GM18526 (cell line): ENCODE data around the gene ASPG.

Source experiments
- POLR2A ChIP-seq: IDR thresholded peaks from 3 replicates; pipeline ENCODE4 v1.6.1; 2011; ENCODE audit not compliant: insufficient read length; ENCODE audit errors: extremely low read depth

The ASPG gene

GRCh38 chr14:104064003-104064402, 21.5 kb upstream of the ASPG start:
- no peak for TF ChIP-seq POLR2A

GRCh38 chr14:104066279-104066678, 19.2 kb upstream of the ASPG start:
- no peak for TF ChIP-seq POLR2A

GRCh38 chr14:104066719-104067295, 18.7 kb upstream of the ASPG start:
- no peak for TF ChIP-seq POLR2A

GRCh38 chr14:104069541-104069940, 16.0 kb upstream of the ASPG start:
- TF ChIP-seq POLR2A: no peak

- TF ChIP-seq POLR2A: no peak
These were observed 12.9 kb upstream of the ASPG start for GRCh38 chr14:104072586-104072985.

GRCh38 chr14:104073764-104074163, 11.7 kb upstream of the ASPG start:
- no peak for TF ChIP-seq POLR2A

- no peak for TF ChIP-seq POLR2A
These were observed 9.9 kb upstream of the ASPG start for GRCh38 chr14:104075530-104076151.

- no peak for TF ChIP-seq POLR2A
These were observed 8.8 kb upstream of the ASPG start for GRCh38 chr14:104076743-104077142.

- no peak for TF ChIP-seq POLR2A
These were observed 7.5 kb upstream of the ASPG start for GRCh38 chr14:104078031-104078455.

- no peak for TF ChIP-seq POLR2A
These were observed 4.9 kb upstream of the ASPG start for GRCh38 chr14:104080376-104081260.

GRCh38 chr14:104081261-104081835, 4.2 kb upstream of the ASPG start:
- TF ChIP-seq POLR2A: no peak

GRCh38 chr14:104081951-104082464, 3.5 kb upstream of the ASPG start:
- TF ChIP-seq POLR2A: no peak

GRCh38 chr14:104082807-104083206, 2.7 kb upstream of the ASPG start:
- no peak for TF ChIP-seq POLR2A

- no peak for TF ChIP-seq POLR2A
These were observed 1.1 kb upstream of the ASPG start for GRCh38 chr14:104084251-104085002.

GRCh38 chr14:104085889-104086201, 345 bp downstream of the ASPG start:
- no peak for TF ChIP-seq POLR2A

- no peak for TF ChIP-seq POLR2A
These were observed 735 bp downstream of the ASPG start for GRCh38 chr14:104086210-104086660.
